K562 (cell line): ENCODE results near the gene PRAMEF1. TPM values are rescaled to one million over a fixed set of nuclear protein-coding genes. Genes with fewer than 3 reads are reported as not detected.
"Not testable (repeated sequence)": the region's sequence is repeated elsewhere in the genome, so short reads cannot be mapped to it uniquely, and the experiment has no call there.

Experiments
- ATAC-seq: fragments of 200-7000 bp; cut with Tn5 transposase; 3 replicates; pipeline ENCODE4 v1.9.1; 2020; ENCODE audit warnings: moderate library complexity
- BruUV-seq: library from RNA; stranded (reverse); fragments of 400-500 nt; replicated peaks from 2 replicates; lab custom pipeline; 2021; lab: Mats Ljungman, UMichigan
- CTCF ChIA-PET: fragments of 300-600 bp; formaldehyde crosslinking; extraction: SDS; loops from one replicate; lab custom pipeline; 2021; ENCODE audit warnings: low intra/inter-chr PET ratio; lab: Yijun Ruan, JAX
- POLR2A ChIA-PET: fragments of 300-600, 350-650 bp; sonication (Branson Sonifier 250); formaldehyde crosslinking; extraction: SDS; loops from one replicate; lab custom pipeline; 2021; ENCODE audit warnings: antibody characterized with exemption, inconsistent platforms; lab: Yijun Ruan, JAX
- DNase-seq, 4 experiments: peaks; one replicate each; pipeline versions ENCODE4 v3.0.0 to v3.0.0-alpha.2; 2011 to 2018; ENCODE audit warnings: low spot score in 3 of 4, mixed read lengths in 3 of 4; ENCODE audit errors: extremely low read depth in 1 of 4
- FAIRE-seq: peaks from 2 replicates; lab custom pipeline; 2011; peaks lifted over from hg19 to GRCh38; lab: Jason Lieb, UNC
- H2AFZ ChIP-seq: 2 replicates; pipeline ENCODE4 v1.6.0; 2011; ENCODE audit warnings: low read depth, low read length, control low read depth, inconsistent platforms
- H3K27ac ChIP-seq: fragments of 200-600 bp; 3 replicates; pipeline ENCODE4 v1.8.0; 2011; ENCODE audit warnings: low read depth, mild to moderate bottlenecking, control low read depth, inconsistent platforms, low read length, moderate library complexity, mixed read lengths; ENCODE audit errors: extremely low read depth
- H3K27me3 ChIP-seq, 2 experiments: fragments of 300-600 bp in 1 of 2; 2 replicates in 1 of 2; 3 replicates in 1 of 2; pipeline versions ENCODE4 v1.6.0 to v1.8.0; 2011; ENCODE audit warnings: inconsistent platforms in 2 of 2, low read length in 2 of 2, mild to moderate bottlenecking in 1 of 2, mixed read lengths in 1 of 2, moderate library complexity in 1 of 2; ENCODE audit not compliant: control insufficient read depth in 2 of 2, insufficient read depth in 2 of 2
- H3K36me3 ChIP-seq: fragments of 300-600 bp; 3 replicates; pipeline ENCODE4 v1.8.0; 2011; ENCODE audit warnings: mild to moderate bottlenecking, low read length, inconsistent platforms; ENCODE audit not compliant: control insufficient read depth, insufficient read depth
- H3K4me1 ChIP-seq, 2 experiments: fragments of 200-600 bp in 1 of 2; replicated peaks in 1 of 2; 2 replicates in 1 of 2; 3 replicates in 1 of 2; pipeline versions ENCODE4 v1.5.1 to v1.8.0; 2011; ENCODE audit warnings: inconsistent platforms in 2 of 2, low read length in 2 of 2, mild to moderate bottlenecking in 1 of 2, mixed read lengths in 1 of 2, moderate library complexity in 1 of 2; ENCODE audit not compliant: control insufficient read depth in 2 of 2, insufficient read depth in 2 of 2
- H3K4me2 ChIP-seq: 2 replicates; pipeline ENCODE4 v1.6.1; 2011; ENCODE audit warnings: low read length, control low read depth, inconsistent platforms, mixed read lengths; ENCODE audit not compliant: insufficient read depth
- H3K4me3 ChIP-seq: fragments of 200-600 bp; sonication (generic), shearing (Covaris generic); 2 replicates; pipeline ENCODE4 v1.5.1; 2016; ENCODE audit warnings: control low read depth, inconsistent platforms
- H3K79me2 ChIP-seq: fragments of 200-600 bp; 3 replicates; pipeline ENCODE4 v1.8.0; 2011; ENCODE audit warnings: low read length, inconsistent platforms; ENCODE audit not compliant: control insufficient read depth, insufficient read depth
- H3K9ac ChIP-seq, 2 experiments: 2 replicates each; pipeline versions ENCODE4 v1.6.0 to v1.6.1; 2011; ENCODE audit warnings: low read depth in 2 of 2, low read length in 2 of 2, control low read depth in 1 of 2, inconsistent platforms in 1 of 2, mild to moderate bottlenecking in 1 of 2, mixed read lengths in 1 of 2; ENCODE audit not compliant: insufficient read depth in 1 of 2
- H3K9me1 ChIP-seq: one replicate; pipeline ENCODE4 v1.6.0; 2011; ENCODE audit warnings: inconsistent platforms, mild to moderate bottlenecking, low read length, moderate library complexity; ENCODE audit not compliant: control insufficient read depth, insufficient read depth
- H3K9me3 ChIP-seq: replicated peaks from 2 replicates; pipeline ENCODE4 v1.5.1; 2011; ENCODE audit warnings: low read depth, low read length, inconsistent platforms; ENCODE audit not compliant: control insufficient read depth, insufficient read depth
- H4K20me1 ChIP-seq: replicated peaks from 2 replicates; pipeline ENCODE4 v1.6.1; 2011; ENCODE audit warnings: low read length, inconsistent platforms, mixed read lengths; ENCODE audit not compliant: control insufficient read depth, insufficient read depth
- ARID2 ChIP-seq: fragments of 450-650 bp; IDR thresholded peaks from 2 replicates; pipeline ENCODE4 v1.6.1; 2017; ENCODE audit warnings: antibody characterized with exemption, mild to moderate bottlenecking
- BHLHE40 ChIP-seq: IDR thresholded peaks from 2 replicates; pipeline ENCODE4 v1.6.1; 2011; ENCODE audit warnings: low read length, improper control_type of control experiment
- RAD21 ChIP-seq, 2 experiments: fragments of 250-450 bp in 1 of 2; fragments of 450-650 bp in 1 of 2; sonication (Bioruptor Pico) in 1 of 2; formaldehyde crosslinking in 1 of 2; IDR thresholded peaks in 1 of 2; conservative IDR thresholded peaks in 1 of 2; 2 replicates each; pipeline versions ENCODE4 v1.4.0 to v1.8.0; 2020 to 2022; ENCODE audit warnings: mild to moderate bottlenecking in 2 of 2, moderate library complexity in 1 of 2
- WGBS: fragments of 100-300 bp; shearing (Covaris generic); methylation state at CpG from one replicate; pipeline ENCODE4 v1.1.6; 2016; ENCODE audit warnings: low coverage, mixed read lengths; ENCODE audit not compliant: insufficient coverage; ENCODE audit errors: missing lambda C conversion rate; 5-methylcytosine and 5-hydroxymethylcytosine counted together
- in situ Hi-C: fragments of 300-500 bp; cut with MboI; formaldehyde crosslinking; loops from 4 replicates; pipeline ENCODE4 v1.15.0; 2018; ENCODE audit warnings: inconsistent platforms, mixed read lengths
- intact Hi-C: fragments of 100-400 bp; cut with micrococcal nuclease; formaldehyde crosslinking; loops from 2 replicates; pipeline ENCODE4 v1.14.2; 2022
- polyA plus RNA-seq, 8 experiments: library from polyadenylated mRNA; depleted of rRNA in 4 of 8; stranded (reverse) in 5 of 8; unstranded in 3 of 8; fragments of >200 nt; fragmentation: Nextera tagmentation in 2 of 8; fragmentation: Illumina TruSeq in 1 of 8; extraction: Ambion mirVana in 2 of 8; extraction: Trizol in 1 of 8; gene quantifications; 2 replicates each; pipeline versions ENCODE4 v1.2.1 to v1.2.3, GENCODE V29; 2011 to 2014; ENCODE audit warnings: inconsistent platforms in 1 of 8, missing spikeins in 1 of 8
- total RNA-seq, 7 experiments: library from RNA; depleted of rRNA in 6 of 7; stranded (reverse); fragments of >200 nt in 6 of 7; fragmentation: Illumina TruSeq in 2 of 7; extraction: Trizol in 2 of 7; gene quantifications; 2 replicates each; pipeline versions ENCODE4 v1.2.1 to v1.2.3, GENCODE V29; 2011 to 2021; ENCODE audit warnings: low replicate concordance in 1 of 7
- TF ChIP-seq, protein P1 (sequence below), 2 experiments: fragments of 450-650 bp; formaldehyde crosslinking in 1 of 2; IDR thresholded peaks; 2 replicates each; pipeline versions ENCODE4 v1.4.0 to v1.6.1; 2014 to 2020; ENCODE audit warnings: mild to moderate bottlenecking in 2 of 2, borderline replicate concordance in 1 of 2, low read depth in 1 of 2
- TF ChIP-seq, protein P2 (sequence below): fragments of 450-650 bp; formaldehyde crosslinking; IDR thresholded peaks from 2 replicates; pipeline ENCODE4 v1.4.0; 2020; ENCODE audit warnings: mild to moderate bottlenecking, moderate library complexity
- TF ChIP-seq, protein P3 (sequence below), 3 experiments: IDR thresholded peaks in 2 of 3; conservative IDR thresholded peaks in 1 of 3; 2 replicates each; pipeline ENCODE4 v1.5.1; 2011 to 2012; ENCODE audit warnings: low read length in 3 of 3, mild to moderate bottlenecking in 3 of 3, control low read depth in 2 of 3, improper control_type of control experiment in 1 of 3, inconsistent platforms in 1 of 3, low read depth in 1 of 3, mixed read lengths in 1 of 3, moderate library complexity in 1 of 3; ENCODE audit not compliant: insufficient read depth in 2 of 3

PRAMEF1 gene
- total and polyA plus RNA-seq, 9 of the 15 experiments (the other 6 are each of a cell fraction or from before 2014, with no cell fraction given) = not detected

DNA sequence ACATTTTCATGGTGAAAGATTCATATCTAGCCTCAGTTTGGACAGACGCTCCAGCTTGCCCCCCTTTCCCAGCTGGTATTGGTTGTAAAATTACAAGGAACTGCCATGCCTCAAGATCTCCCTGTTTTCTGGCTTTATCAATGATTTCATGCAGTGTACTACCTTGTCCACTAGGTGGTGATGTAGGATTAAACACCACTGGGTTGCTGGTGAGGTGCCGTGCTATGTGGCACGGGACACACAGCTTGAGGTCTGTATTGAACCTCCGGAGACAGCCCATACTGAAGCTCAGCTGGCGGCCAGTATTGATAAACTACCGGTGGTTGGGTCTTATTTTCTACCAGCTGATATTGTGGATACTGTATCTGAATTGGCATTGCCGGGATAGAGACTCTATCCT is 7.4 kb upstream of the PRAMEF1 start:
- H3K79me2 ChIP-seq, CTCF ChIA-PET, H3K27ac ChIP-seq, H3K4me2 ChIP-seq, H2AFZ ChIP-seq, in situ Hi-C loops, H3K4me3 ChIP-seq, BruUV-seq, H3K4me1 ChIP-seq, H3K27me3 ChIP-seq, H3K9me3 ChIP-seq, FAIRE-seq, H3K36me3 ChIP-seq, intact Hi-C loops, H3K9ac ChIP-seq, H4K20me1 ChIP-seq, H3K9me1 ChIP-seq: not testable (repeated sequence)
- 6% methylated on average over 6 of the region's 7 CpGs for WGBS
- ATAC-seq (peak; percentile 71; the same call in 2 of the 3 replicates), DNase-seq (peak in 1 of 4 experiments; percentile 52)
- POLR2A ChIA-PET = interaction anchor here (0.6 kb wide), 1 partner anchor 121 kb away, joined by 3 read pairs; no protein-coding TSS in a partner anchor
- TF ChIP-seq BHLHE40 = 0 out of 2 replicates have a peak, but pooled peaks have one; percentile 10
- TF ChIP-seq, protein P1, sequence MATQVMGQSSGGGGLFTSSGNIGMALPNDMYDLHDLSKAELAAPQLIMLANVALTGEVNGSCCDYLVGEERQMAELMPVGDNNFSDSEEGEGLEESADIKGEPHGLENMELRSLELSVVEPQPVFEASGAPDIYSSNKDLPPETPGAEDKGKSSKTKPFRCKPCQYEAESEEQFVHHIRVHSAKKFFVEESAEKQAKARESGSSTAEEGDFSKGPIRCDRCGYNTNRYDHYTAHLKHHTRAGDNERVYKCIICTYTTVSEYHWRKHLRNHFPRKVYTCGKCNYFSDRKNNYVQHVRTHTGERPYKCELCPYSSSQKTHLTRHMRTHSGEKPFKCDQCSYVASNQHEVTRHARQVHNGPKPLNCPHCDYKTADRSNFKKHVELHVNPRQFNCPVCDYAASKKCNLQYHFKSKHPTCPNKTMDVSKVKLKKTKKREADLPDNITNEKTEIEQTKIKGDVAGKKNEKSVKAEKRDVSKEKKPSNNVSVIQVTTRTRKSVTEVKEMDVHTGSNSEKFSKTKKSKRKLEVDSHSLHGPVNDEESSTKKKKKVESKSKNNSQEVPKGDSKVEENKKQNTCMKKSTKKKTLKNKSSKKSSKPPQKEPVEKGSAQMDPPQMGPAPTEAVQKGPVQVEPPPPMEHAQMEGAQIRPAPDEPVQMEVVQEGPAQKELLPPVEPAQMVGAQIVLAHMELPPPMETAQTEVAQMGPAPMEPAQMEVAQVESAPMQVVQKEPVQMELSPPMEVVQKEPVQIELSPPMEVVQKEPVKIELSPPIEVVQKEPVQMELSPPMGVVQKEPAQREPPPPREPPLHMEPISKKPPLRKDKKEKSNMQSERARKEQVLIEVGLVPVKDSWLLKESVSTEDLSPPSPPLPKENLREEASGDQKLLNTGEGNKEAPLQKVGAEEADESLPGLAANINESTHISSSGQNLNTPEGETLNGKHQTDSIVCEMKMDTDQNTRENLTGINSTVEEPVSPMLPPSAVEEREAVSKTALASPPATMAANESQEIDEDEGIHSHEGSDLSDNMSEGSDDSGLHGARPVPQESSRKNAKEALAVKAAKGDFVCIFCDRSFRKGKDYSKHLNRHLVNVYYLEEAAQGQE (IDR thresholded peaks at IDR 0.05; ENCODE audit: borderline replicate concordance) = peak; percentile 63; the same call in 1 of the 2 replicates
- TF ChIP-seq, protein P1 (CRISPR knock-in tag; IDR thresholded peaks at IDR 0.05; ENCODE audit: low read depth) = not testable (repeated sequence)
- TF ChIP-seq ARID2 = peak; percentile 32; the same call in 1 of the 2 replicates
- TF ChIP-seq, protein P2, sequence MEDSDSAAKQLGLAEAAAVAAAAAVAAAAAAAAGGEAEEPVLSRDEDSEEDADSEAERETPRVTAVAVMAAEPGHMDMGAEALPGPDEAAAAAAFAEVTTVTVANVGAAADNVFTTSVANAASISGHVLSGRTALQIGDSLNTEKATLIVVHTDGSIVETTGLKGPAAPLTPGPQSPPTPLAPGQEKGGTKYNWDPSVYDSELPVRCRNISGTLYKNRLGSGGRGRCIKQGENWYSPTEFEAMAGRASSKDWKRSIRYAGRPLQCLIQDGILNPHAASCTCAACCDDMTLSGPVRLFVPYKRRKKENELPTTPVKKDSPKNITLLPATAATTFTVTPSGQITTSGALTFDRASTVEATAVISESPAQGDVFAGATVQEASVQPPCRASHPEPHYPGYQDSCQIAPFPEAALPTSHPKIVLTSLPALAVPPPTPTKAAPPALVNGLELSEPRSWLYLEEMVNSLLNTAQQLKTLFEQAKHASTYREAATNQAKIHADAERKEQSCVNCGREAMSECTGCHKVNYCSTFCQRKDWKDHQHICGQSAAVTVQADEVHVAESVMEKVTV = peak; percentile 44; the same call in 1 of the 2 replicates
- TF ChIP-seq, protein P3, sequence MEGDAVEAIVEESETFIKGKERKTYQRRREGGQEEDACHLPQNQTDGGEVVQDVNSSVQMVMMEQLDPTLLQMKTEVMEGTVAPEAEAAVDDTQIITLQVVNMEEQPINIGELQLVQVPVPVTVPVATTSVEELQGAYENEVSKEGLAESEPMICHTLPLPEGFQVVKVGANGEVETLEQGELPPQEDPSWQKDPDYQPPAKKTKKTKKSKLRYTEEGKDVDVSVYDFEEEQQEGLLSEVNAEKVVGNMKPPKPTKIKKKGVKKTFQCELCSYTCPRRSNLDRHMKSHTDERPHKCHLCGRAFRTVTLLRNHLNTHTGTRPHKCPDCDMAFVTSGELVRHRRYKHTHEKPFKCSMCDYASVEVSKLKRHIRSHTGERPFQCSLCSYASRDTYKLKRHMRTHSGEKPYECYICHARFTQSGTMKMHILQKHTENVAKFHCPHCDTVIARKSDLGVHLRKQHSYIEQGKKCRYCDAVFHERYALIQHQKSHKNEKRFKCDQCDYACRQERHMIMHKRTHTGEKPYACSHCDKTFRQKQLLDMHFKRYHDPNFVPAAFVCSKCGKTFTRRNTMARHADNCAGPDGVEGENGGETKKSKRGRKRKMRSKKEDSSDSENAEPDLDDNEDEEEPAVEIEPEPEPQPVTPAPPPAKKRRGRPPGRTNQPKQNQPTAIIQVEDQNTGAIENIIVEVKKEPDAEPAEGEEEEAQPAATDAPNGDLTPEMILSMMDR (IDR thresholded peaks at IDR 0.05 in 2 of 3, conservative IDR thresholded peaks at IDR 0.05 in 1 of 3; ENCODE audit: insufficient read depth in 2 of 3, low read depth in 1 of 3, low read length in 3 of 3) = peak; percentile 33 to 42 (median 38); a peak in 4 of 6 replicates
- peak; percentile 55 to 84 for TF ChIP-seq RAD21 (CRISPR knock-in tag; conservative IDR thresholded peaks at IDR 0.05 in 1 of 2, IDR thresholded peaks at IDR 0.05 in 1 of 2)
